Erythroblast (primary cell): ENCODE data around the gene SH3D21.
A peak's percentile ranks its signal among the peaks of the same experiment; 100 is the strongest.

Experiments
- DNase-seq, 2 experiments: peaks; one replicate each; lab custom pipeline; 2025; lab: John Stamatoyannopoulos, UW
- GATA1 ChIP-seq: IDR thresholded peaks from 2 replicates; pipeline ENCODE4 v1.6.1; 2011; ENCODE audit warnings: low read depth, mild to moderate bottlenecking, control low read depth, low read length, moderate library complexity
- POLR2A ChIP-seq: IDR thresholded peaks from 2 replicates; pipeline ENCODE4 v1.6.1; 2011; ENCODE audit warnings: mild to moderate bottlenecking, low read length

SH3D21 gene

GRCh38 chr1:36349241-36349671, 43.1 kb downstream of the SH3D21 start:
- no peak for TF ChIP-seq POLR2A
- TF ChIP-seq GATA1, result no peak
- no peak for DNase-seq

- no peak for DNase-seq
- TF ChIP-seq GATA1 (no peak), POLR2A (no peak)
Measured at GRCh38 chr1:36349839-36350238, 43.7 kb downstream of the SH3D21 start.

- DNase-seq, result no peak
Measured at GRCh38 chr1:36350659-36351226, 44.6 kb downstream of the SH3D21 start.

DNA sequence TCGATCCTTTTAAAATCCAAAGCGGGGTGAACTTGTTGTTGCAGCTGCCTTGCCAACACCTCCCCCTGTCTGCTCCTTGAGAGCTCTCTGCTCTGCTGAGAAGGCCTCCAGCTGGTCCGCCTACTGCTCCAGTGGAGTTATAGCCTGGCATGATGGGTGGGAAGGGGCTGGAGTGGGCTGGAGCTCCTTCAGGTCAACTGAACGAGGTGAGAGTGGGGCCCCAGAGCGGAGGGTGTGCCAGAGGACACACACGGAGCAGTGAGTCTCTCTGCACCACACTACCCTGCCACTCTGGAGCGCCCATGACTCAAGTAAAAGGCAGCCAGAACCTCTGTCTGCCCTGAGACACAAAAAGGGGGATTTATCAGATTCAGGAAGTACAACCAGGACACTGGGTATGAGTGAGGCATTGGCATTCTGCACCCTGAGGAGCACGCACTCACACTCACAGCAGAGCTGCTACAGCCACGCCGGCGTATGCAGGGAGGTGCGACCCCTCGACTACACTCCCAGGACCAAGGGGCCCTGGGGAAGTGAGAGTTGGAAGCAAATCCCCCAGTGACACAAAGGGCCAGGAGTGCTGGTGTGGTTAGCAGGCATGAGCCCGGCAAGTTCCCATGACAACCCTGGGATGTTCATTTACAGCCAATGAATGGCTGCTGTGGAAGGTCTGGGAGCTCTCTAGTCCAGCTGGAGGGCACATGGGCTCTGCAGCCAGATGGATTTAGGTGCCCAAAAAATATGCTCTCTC, 45.2 kb downstream of the SH3D21 start:
- TF ChIP-seq POLR2A (no peak), GATA1 (no peak)
- no peak for DNase-seq

More at GRCh38 chr1:36350659-36351226, 44.6 kb downstream of the SH3D21 start:
- TF ChIP-seq POLR2A (no peak), GATA1 (no peak)

- no peak for TF ChIP-seq POLR2A
- no peak for TF ChIP-seq GATA1
- no peak for DNase-seq
Measured at GRCh38 chr1:36352125-36352909, 46.1 kb downstream of the SH3D21 start.

GRCh38 chr1:36352910-36353878, 47.0 kb downstream of the SH3D21 start:
- TF ChIP-seq POLR2A, result no peak
- DNase-seq, result no peak

DNA sequence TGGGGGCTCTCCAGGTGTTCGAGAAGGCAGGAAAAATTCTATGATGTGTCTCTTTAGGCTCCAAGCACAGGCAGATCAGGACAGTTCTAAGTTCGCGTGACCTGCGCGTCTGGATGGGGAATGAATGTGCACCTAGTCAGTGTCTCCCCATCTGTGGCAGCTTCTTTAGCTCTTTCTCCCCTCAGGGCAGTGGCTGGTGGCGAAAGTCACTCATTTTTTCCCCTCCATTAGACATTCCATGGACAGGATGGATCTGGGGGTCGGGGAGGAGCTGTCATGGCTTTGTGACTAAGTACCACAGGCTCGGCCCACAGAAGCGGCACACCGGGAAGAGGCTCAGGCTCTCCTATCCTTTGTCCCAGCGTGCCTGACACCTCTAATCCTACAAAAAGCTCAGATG, 48.3 kb downstream of the SH3D21 start:
- no peak for DNase-seq
- TF ChIP-seq GATA1 (no peak), POLR2A (no peak)

DNA sequence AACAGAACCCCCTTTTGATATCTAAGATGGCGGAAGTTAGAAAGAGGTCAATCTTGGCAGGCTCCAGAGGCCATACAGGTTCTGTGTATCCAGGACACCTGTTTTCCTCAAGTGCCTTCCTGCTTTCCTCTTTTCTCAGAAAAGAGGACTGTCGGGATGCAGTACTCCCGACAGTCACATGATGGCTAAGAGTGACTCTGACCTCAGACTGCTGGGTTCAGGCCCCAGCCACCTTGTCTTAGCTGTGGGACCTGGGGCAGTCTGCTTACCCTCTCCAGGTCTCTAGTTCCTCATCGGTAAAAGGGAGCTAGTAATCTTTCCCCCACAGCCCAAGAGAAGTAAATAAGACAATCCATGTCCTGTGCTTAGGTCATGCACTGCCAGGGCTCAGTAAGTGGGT, 49.6 kb downstream of the SH3D21 start:
- TF ChIP-seq GATA1 (no peak), POLR2A (no peak)

DNA sequence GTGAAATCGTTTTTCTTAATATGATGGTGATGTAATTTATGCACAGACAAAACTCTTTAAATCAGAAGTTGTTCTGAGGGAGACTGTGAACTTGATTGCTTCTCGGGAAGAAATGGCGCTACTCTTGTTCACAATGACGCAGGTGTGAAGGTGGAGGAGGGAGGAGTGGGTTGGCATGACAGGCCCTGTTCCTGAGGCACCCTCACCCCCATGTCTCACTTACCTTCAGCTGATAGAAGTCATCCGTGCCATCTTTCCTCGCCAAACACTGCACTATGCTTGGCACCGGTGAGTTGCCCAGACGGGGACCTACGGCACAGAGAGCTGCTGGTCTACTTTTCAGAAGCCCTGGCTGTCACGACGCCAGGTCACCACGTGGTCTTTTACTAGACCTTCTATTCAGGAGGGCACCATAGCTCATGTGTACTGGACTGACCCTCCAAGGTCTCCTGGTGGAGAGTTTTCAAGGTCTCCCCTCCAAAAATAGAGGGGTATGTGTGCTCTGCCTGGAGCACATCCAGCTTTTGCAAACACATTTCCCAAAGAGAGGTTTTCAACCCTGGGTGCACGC, 52.4 kb downstream of the SH3D21 start:
- TF ChIP-seq GATA1 (no peak), POLR2A (no peak)
- DNase-seq, result no peak

More for the DNA sequence above, 49.6 kb downstream of the SH3D21 start:
- no peak for DNase-seq

DNA sequence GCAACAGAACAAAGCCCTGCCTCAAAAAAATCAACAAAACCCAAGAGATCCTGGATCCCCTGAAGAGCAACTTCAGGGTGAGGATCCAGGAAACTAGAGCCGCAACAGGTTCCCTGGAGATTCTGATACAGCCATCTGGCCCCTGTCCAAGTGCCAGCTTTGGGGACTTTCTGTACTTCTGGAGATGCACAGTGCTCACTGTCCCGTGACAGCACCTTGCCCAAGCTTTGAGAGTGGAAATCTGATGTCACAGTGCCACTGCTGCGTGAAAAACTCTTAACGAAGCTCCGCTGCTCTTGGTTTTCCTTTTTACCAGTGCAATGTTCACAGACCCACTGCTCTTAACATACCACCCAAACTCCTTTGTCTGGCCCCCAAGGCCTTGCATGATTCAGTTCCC, 53.2 kb downstream of the SH3D21 start:
- TF ChIP-seq GATA1, result no peak
- no peak for TF ChIP-seq POLR2A
- DNase-seq, result no peak

DNA sequence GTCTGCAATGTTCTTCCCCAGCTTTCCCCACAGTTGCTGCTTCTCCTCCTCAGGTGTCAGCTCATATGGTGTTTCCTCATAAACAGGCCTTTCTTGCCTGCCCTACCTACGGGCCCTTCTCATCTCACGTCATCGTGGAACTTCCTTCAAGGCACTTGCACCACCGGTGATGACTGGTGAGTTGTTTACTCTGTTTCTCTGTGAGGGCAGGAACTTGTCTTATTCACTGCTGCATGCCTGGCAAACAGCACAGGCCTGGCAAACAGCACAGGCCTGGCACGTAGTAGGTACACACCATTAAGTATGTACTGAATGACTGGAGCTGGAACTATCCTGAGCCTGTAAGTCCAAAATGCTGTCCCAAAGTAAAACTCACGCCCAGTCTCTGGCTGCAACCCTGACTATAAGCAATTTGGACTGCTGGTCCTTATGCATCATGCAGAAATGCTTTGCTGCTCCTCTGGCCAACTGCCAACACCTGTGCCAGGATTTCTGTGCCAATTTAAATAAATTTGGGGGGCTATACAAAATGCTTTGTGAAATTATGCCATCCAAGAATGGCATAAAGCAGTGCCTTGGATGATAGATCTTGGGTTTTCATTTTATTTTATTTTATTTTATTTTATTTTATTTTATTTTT, 53.9 kb downstream of the SH3D21 start:
- DNase-seq, result no peak
- TF ChIP-seq POLR2A (no peak), GATA1 (no peak)

DNA sequence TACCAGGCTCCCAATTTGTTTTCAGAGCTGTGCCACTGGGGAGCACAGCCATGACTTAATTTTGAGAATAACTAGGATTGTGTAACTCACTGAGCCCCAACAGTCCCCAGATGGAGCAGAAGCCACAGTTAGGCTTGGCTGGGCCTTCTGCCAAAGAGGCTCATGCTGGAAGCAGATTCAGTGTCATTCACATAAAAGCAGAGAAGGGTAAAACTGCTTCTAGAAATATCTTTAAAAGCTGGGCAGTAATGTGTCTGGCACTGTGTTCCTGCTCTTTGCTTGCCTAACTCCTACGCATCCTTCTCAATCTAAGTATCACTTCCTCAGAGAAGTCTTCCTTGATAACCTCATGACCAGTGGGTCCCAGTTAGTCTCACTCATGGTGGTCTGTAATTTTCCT, 59.2 kb downstream of the SH3D21 start:
- DNase-seq, result peak; percentile 41 to 59
- no peak for TF ChIP-seq GATA1
- no peak for TF ChIP-seq POLR2A
